Osteocyte (in vitro differentiated cells): Measurements from ENCODE around the gene RCC2. TPM values are rescaled to one million over a fixed set of nuclear protein-coding genes. Genes with fewer than 3 reads are reported as not detected.
"Not testable (repeated sequence)": the region's sequence is repeated elsewhere in the genome, so short reads cannot be mapped to it uniquely, and the experiment has no call there.

Source experiments
- DNase-seq: peaks from one replicate; pipeline ENCODE4 v3.0.0; 2021; ENCODE audit warnings: mixed read lengths; ENCODE audit not compliant: unreplicated experiment; ENCODE audit errors: extremely low spot score
- H3K27ac Mint-ChIP-seq: one replicate; pipeline ENCODE4 v1.8.0; 2021; ENCODE audit warnings: mild to moderate bottlenecking, mixed read lengths; ENCODE audit not compliant: unreplicated experiment
- H3K27me3 Mint-ChIP-seq: one replicate; pipeline ENCODE4 v1.8.0; 2021; ENCODE audit warnings: mixed read lengths; ENCODE audit not compliant: unreplicated experiment
- H3K36me3 Mint-ChIP-seq: one replicate; pipeline ENCODE4 v1.8.0; 2021; ENCODE audit warnings: mixed read lengths; ENCODE audit not compliant: unreplicated experiment
- H3K4me1 Mint-ChIP-seq: one replicate; pipeline ENCODE4 v1.8.0; 2021; ENCODE audit warnings: mixed read lengths; ENCODE audit not compliant: unreplicated experiment
- H3K4me3 Mint-ChIP-seq: one replicate; pipeline ENCODE4 v1.8.0; 2021; ENCODE audit warnings: mild to moderate bottlenecking, moderate library complexity, mixed read lengths; ENCODE audit not compliant: unreplicated experiment
- H3K9me3 Mint-ChIP-seq: one replicate; pipeline ENCODE4 v1.8.0; 2021; ENCODE audit warnings: mixed read lengths; ENCODE audit not compliant: unreplicated experiment
- total RNA-seq: library from RNA; stranded (reverse); gene quantifications from 2 replicates; pipeline ENCODE4 v1.2.1, GENCODE V29; 2021
- TF ChIP-seq, protein P1 (sequence below): fragments of 200-600 bp; sonication (generic); IDR thresholded peaks from 2 replicates; pipeline ENCODE4 v1.5.0; 2021; ENCODE audit warnings: antibody characterized with exemption, mild to moderate bottlenecking, moderate library complexity

Gene RCC2
- total RNA-seq, 1 donor from 2014 or later, result 102 TPM

DNA sequence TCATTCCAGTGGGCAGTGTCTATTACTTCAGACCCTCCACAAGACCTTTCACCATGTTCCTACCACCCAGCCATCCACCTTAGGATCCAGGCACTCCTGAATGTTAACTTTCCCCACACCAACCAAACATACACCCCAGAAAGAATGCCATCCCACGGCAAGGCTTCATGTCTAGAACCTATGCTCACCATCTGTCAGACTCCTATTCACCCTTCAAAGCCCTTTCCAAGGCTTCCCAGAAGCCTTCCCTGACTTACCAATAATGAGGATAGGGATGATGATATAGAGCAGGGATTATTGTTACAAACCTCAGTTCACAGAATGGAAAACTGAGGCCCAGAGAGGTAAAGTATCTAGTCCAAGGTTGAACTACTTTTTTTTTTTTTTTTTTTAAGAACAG, 19.3 kb upstream of the RCC2 start:
- Mint-ChIP-seq H3K27ac (no peak overlapping the region), H3K4me3 (no peak overlapping the region), H3K27me3 (peaks cover 4% of the 10 kb centered on the region), H3K9me3 (no peaks in the 10 kb centered on the region), H3K36me3 (no peaks in the 10 kb centered on the region), H3K4me1 (no peaks in the 10 kb centered on the region)
- DNase-seq, result no peak
- TF ChIP-seq, protein P1, sequence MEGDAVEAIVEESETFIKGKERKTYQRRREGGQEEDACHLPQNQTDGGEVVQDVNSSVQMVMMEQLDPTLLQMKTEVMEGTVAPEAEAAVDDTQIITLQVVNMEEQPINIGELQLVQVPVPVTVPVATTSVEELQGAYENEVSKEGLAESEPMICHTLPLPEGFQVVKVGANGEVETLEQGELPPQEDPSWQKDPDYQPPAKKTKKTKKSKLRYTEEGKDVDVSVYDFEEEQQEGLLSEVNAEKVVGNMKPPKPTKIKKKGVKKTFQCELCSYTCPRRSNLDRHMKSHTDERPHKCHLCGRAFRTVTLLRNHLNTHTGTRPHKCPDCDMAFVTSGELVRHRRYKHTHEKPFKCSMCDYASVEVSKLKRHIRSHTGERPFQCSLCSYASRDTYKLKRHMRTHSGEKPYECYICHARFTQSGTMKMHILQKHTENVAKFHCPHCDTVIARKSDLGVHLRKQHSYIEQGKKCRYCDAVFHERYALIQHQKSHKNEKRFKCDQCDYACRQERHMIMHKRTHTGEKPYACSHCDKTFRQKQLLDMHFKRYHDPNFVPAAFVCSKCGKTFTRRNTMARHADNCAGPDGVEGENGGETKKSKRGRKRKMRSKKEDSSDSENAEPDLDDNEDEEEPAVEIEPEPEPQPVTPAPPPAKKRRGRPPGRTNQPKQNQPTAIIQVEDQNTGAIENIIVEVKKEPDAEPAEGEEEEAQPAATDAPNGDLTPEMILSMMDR, result no peak

DNA sequence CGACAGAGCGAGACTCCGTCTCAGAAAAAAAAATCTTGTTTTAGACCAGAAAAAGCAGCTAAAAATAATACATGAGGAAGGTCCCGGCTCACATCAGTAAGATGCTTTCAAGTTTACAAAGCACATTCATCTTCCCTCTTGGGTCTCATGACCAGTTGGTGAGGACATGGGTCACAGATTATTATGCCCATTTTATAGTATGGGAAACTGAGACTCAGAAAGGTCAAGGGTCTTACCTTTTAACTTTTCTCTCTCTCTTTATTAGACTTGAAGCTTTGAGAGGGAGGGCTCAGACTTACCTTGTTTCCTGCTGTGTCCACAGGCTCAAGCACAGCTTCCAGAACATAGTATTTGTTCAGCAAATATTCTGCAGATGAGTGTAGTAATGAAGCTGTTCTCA, 13.2 kb upstream of the RCC2 start:
- no peaks in the 10 kb centered on the region for H3K9me3 Mint-ChIP-seq
- no peak overlapping the region for H3K4me3 Mint-ChIP-seq
- TF ChIP-seq, protein P1, result no peak

DNA sequence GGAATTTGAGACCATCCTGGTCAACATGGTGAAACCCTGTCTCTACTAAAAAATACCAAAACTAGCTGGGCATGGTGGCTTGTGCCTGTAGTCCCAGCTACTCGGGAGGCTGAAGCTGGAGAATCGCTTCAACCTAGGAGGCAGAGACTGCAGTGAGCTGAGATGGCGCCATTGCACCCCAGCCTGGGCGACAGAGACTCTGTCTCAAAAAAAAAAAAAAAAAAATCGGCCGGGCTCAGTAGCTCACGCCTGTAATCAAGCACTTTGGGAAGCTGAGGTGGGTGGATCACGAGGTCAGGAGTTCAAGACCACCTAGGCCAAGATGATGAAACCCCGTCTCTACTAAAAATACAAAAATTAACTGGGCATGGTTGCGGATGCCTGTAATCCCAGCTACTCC, 12.7 kb upstream of the RCC2 start:
- not testable (repeated sequence) for H3K4me3 Mint-ChIP-seq, H3K27me3 Mint-ChIP-seq, H3K27ac Mint-ChIP-seq, H3K9me3 Mint-ChIP-seq, H3K4me1 Mint-ChIP-seq, H3K36me3 Mint-ChIP-seq, DNase-seq

More for the DNA sequence above, 13.2 kb upstream of the RCC2 start:
- DNase-seq, result no peak
- H3K4me1 Mint-ChIP-seq, result no peaks in the 10 kb centered on the region
- H3K27me3 Mint-ChIP-seq, result peaks cover 5% of the 10 kb centered on the region
- no peaks in the 10 kb centered on the region for H3K36me3 Mint-ChIP-seq
- no peak overlapping the region for H3K27ac Mint-ChIP-seq

DNA sequence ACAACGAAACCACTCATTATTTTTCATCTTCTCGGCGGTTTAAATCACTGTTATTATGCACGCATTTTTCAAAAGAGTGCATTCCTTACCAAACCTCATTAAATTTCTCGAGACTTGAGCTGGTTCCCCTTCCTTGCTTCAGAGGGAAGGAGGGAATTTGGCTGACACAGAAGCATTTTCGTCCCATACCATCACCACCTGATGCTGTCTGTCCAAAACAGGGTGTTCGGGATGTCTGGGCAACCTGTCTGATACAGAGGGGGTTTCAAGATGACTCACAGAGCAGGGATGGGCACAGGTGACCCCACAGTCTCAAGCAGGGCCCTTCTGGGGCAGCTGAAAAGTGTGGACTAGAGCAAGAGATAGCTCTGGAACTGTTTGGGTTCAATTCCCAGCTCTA, 12.3 kb upstream of the RCC2 start:
- no peaks in the 10 kb centered on the region for H3K4me1 Mint-ChIP-seq
- H3K27ac Mint-ChIP-seq, result no peak overlapping the region
- DNase-seq, result no peak
- no peaks in the 10 kb centered on the region for H3K9me3 Mint-ChIP-seq
- TF ChIP-seq, protein P1, result no peak
- H3K36me3 Mint-ChIP-seq, result no peaks in the 10 kb centered on the region
- H3K27me3 Mint-ChIP-seq, result peaks cover 5% of the 10 kb centered on the region
- H3K4me3 Mint-ChIP-seq, result no peak overlapping the region

DNA sequence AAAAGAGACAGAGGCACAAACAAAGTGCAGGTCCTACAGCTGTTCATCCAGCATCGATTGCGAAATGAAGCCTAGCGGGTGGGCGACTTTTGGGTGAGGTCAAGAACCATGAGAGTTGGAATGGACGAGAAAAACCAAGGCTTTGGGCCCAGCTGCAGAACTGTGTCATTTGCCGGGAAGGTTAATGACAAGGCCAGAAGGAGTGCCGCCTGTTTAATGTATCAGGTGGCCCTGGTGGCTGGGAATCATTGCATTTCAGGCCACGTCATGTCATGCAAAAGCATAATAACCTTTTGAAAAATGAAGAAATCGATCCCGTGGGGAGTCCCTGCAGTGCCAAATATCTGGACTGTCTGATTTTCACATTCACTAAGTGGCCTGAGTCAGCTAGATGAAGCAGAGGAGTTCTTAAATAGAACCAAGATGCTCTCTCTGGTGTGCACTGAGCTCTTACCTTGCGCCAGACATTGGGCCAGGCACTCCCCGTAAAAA, 8.1 kb upstream of the RCC2 start:
- TF ChIP-seq, protein P1, result no peak
- no peak overlapping the region for H3K27ac Mint-ChIP-seq
- no peaks in the 10 kb centered on the region for H3K9me3 Mint-ChIP-seq
- H3K4me1 Mint-ChIP-seq, result peaks cover 11% of the 10 kb centered on the region
- no peak for DNase-seq
- H3K4me3 Mint-ChIP-seq, result no peak overlapping the region
- peaks cover 5% of the 10 kb centered on the region for H3K27me3 Mint-ChIP-seq
- no peaks in the 10 kb centered on the region for H3K36me3 Mint-ChIP-seq

DNA sequence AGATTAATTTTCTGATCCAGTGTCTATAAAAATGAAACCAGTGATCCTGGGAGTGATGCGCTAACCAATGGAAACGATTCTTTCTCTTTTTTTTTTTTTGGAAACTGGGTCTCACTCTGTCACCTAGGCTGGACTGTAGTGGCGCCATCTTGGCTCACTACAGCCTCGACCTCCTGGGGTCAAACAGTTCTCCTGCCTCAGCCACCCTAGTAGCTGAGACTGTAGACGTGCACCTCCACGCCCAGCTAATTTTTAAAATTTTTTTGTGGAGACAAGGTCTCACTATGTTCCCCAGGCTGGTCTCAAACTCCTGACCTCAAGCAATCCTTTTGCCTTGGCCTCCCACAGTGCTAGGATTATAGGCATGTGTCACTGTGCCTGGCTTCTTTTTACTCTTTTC, 3.4 kb upstream of the RCC2 start:
- Mint-ChIP-seq H3K4me1 (peaks cover 35% of the 10 kb centered on the region), H3K9me3 (no peaks in the 10 kb centered on the region), H3K27ac (peak overlapping the region; percentile 90), H3K36me3 (no peaks in the 10 kb centered on the region), H3K4me3 (no peak overlapping the region), H3K27me3 (no peaks in the 10 kb centered on the region)
- TF ChIP-seq, protein P1, result no peak
- DNase-seq, result no peak
